HUES48 (cell line): ENCODE results near the gene IFT88.

ENCODE experiments used
- H3K27ac ChIP-seq: one replicate; pipeline ENCODE4 v1.7.0; 2013; ENCODE audit warnings: low read depth, low read length, inconsistent platforms
- H3K27me3 ChIP-seq: 2 replicates; pipeline ENCODE4 v1.6.1; 2013; ENCODE audit warnings: mild to moderate bottlenecking, low read length; ENCODE audit not compliant: control insufficient read depth, insufficient read depth
- H3K36me3 ChIP-seq: 2 replicates; pipeline ENCODE4 v1.6.1; 2013; ENCODE audit warnings: low read length; ENCODE audit not compliant: control insufficient read depth, insufficient read depth
- H3K4me1 ChIP-seq: 2 replicates; pipeline ENCODE4 v1.6.1; 2013; ENCODE audit warnings: mild to moderate bottlenecking, low read length; ENCODE audit not compliant: control insufficient read depth, insufficient read depth
- H3K4me3 ChIP-seq: 2 replicates; pipeline ENCODE4 v1.5.1; 2013; ENCODE audit warnings: mild to moderate bottlenecking, low read depth, low read length
- H3K9ac ChIP-seq: 2 replicates; pipeline ENCODE4 v1.6.1; 2013; ENCODE audit warnings: mild to moderate bottlenecking, low read depth, low read length, moderate library complexity
- H3K9me3 ChIP-seq: 2 replicates; pipeline ENCODE4 v1.6.1; 2013; ENCODE audit warnings: low read length; ENCODE audit not compliant: control insufficient read depth, insufficient read depth

The IFT88 gene, protein sequence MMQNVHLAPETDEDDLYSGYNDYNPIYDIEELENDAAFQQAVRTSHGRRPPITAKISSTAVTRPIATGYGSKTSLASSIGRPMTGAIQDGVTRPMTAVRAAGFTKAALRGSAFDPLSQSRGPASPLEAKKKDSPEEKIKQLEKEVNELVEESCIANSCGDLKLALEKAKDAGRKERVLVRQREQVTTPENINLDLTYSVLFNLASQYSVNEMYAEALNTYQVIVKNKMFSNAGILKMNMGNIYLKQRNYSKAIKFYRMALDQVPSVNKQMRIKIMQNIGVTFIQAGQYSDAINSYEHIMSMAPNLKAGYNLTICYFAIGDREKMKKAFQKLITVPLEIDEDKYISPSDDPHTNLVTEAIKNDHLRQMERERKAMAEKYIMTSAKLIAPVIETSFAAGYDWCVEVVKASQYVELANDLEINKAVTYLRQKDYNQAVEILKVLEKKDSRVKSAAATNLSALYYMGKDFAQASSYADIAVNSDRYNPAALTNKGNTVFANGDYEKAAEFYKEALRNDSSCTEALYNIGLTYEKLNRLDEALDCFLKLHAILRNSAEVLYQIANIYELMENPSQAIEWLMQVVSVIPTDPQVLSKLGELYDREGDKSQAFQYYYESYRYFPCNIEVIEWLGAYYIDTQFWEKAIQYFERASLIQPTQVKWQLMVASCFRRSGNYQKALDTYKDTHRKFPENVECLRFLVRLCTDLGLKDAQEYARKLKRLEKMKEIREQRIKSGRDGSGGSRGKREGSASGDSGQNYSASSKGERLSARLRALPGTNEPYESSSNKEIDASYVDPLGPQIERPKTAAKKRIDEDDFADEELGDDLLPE

DNA sequence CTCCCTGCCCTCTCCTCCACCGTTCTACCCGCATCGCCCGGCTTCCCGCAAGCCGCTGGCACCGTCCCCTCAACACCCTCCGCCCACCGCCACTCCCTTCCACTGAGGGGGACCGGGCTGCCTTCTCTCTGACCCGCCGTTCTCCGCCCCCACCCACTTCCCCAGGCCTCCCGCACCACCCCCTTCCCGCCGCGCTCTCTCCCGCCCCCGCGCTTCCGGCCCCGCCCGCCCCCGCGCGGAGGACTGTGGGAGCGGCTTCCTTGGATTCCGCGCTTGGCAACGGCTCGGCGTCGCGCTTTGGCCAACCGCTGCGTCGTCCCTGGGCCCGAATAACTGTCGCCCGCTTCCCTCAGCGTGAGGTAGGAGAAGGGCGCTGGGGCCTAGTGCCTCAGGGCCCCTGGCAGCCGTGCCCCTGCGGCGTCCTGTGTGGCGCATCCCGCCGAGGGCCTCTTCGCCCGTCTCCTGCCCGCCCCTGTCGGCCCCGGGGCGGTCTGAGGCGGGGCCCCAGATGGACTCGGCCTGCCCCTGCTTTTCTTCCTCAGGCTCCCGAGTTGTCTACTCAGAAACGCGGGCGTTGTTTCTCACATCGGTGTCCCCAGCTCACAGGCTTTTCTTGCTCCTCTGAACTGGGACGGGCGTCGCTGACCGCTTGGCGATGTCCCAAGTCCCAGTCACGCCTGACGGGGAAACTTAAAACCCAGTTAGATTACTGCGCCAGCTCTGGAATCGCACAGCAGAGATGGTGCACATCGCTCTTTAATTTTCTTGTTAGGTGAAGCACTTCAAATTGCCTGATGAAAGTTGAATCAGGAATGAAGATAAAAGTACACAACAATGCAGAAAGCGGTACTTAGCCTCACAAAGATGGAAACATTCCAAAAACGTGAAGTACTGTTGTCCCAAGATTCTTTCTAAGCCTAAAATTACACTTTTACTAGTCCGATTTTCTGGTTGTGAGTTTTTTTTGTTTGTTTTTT lies at the start of gene IFT88:
TSS of gene IFT88 (plus strand) at position 260 of the 977 bp plus-strand sequence. CDS start 7,229 bp downstream, outside the sequence.
- Histone ChIP-seq H3K4me1 (no peaks in the 10 kb centered on the region), H3K27me3 (no peaks in the 10 kb centered on the region), H3K27ac (peak within 1 kb of the TSS; percentile 90), H3K4me3 (peak within 1 kb of the TSS; percentile 92), H3K36me3 (no peaks in the 10 kb centered on the region), H3K9ac (peak within 1 kb of the TSS; percentile 64), H3K9me3 (peaks cover 15% of the 10 kb centered on the region)

DNA sequence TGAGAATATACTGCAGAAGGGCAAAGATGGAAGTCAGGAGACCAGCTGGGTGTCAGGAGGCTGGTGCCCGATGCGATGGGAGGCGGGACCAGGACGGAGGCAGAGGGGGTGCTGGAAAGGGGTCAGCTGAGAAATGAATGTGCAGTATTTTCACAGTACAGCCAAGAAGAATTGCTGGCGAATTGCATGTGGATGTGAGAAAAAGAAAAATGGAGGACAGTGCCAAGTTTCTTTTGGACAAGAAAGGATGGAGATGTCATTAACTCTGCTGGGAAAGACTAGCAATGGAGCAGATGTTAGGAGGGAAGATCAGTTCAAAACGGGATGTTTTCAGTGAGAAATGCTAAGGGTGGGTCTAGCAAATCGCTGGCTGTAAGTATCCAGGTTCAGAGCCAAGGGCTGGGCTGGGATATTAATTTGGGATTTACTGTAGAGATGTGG lies 48.3 kb upstream of the IFT88 start:
- Histone ChIP-seq H3K36me3 (no peaks in the 10 kb centered on the region), H3K27ac (no peak overlapping the region), H3K4me1 (peaks cover 9% of the 10 kb centered on the region; the same call in 1 of the 2 replicates), H3K27me3 (no peaks in the 10 kb centered on the region), H3K9ac (no peak overlapping the region), H3K4me3 (no peak overlapping the region), H3K9me3 (no peaks in the 10 kb centered on the region)

DNA sequence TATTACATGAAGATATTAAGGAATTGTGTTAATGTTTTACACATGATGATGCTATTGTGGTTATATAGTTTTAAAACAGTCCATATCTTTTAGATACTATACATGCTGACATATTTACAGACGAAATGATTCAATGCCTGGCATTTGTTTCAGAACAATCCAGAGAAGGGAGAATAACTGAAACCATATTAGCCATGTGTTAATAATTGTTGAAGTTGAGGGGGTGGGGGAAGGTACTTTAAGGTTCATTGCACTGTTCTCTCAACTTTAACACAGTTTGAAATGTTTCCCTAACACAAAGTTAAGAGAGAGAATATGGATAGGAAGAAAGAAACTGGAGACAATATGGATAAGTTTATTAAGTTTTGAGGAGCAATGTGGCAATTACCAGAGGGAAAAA lies 47.1 kb upstream of the IFT88 start:
- no peak overlapping the region for H3K4me3 ChIP-seq
- H3K9me3 ChIP-seq = no peaks in the 10 kb centered on the region
- no peak overlapping the region for H3K9ac ChIP-seq
- peaks cover 9% of the 10 kb centered on the region; the same call in 1 of the 2 replicates for H3K4me1 ChIP-seq
- no peaks in the 10 kb centered on the region for H3K36me3 ChIP-seq
- no peak overlapping the region for H3K27ac ChIP-seq
- no peaks in the 10 kb centered on the region for H3K27me3 ChIP-seq

DNA sequence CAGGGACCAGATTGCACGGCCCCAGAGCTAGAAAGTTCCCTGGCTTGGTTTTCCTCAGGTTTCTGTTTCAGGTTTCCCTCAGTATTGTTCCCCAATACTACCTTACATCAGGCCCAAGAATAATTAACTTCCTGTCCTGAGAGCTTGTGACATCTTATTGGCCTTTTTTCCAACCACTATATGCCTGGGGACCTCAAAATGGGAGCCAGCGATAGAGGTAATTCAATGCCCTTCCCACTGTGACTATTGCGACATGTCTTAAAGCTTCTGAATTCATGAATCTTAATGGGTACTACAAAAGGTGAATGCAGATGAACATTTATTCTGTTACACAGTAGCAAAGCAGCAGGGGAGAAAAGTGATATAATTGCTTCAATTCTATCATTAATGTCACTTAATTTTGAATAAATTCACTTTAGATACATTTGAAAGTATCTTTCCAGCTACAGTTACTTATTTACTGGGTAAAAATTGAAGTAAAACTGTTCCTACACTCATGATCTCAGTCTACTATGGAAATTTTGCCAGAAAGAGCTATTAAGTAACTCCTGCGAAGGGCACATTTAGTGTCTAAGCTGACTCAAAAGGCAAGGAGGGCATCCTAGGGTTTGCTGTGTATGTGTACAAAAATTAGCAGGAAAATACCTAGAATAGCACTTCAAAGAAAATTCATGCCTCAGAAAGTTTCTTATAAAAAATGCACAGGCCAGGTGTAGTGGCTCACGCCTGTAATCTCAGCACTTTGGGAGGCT lies 45.4 kb upstream of the IFT88 start:
- Histone ChIP-seq H3K36me3 (no peaks in the 10 kb centered on the region), H3K9me3 (no peaks in the 10 kb centered on the region), H3K4me3 (no peak overlapping the region), H3K9ac (no peak overlapping the region), H3K27ac (no peak overlapping the region), H3K27me3 (peaks cover 15% of the 10 kb centered on the region), H3K4me1 (peaks cover 12% of the 10 kb centered on the region)

DNA sequence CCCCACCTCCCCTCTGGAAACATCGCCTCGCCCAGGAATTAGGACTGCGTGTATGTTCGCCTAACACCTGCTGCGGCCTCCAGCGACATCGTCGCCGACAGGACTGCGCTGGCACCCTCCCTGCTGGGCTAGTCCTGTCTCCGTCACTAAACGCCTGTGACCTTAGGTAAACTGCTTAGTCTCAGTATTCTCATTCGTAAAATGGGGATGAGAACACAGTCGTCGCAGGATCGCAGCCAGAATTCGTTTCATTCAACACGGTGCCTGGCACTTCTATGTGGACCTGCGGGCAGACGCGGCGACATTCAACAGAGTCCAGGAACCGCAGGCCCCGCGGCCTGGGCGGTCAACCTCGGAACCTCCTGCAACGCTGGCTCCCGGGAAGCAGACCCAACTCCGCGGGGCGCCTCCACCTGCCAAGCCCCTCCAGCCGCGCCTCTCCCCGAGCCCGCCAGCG lies 41.8 kb upstream of the IFT88 start:
- H3K9ac ChIP-seq = peak overlapping the region; percentile 27; the same call in 1 of the 2 replicates
- H3K4me3 ChIP-seq = peak overlapping the region; percentile 74
- H3K4me1 ChIP-seq = peaks cover 12% of the 10 kb centered on the region
- no peaks in the 10 kb centered on the region for H3K9me3 ChIP-seq
- H3K27me3 ChIP-seq = peaks cover 41% of the 10 kb centered on the region
- no peak overlapping the region for H3K27ac ChIP-seq
- no peaks in the 10 kb centered on the region for H3K36me3 ChIP-seq

DNA sequence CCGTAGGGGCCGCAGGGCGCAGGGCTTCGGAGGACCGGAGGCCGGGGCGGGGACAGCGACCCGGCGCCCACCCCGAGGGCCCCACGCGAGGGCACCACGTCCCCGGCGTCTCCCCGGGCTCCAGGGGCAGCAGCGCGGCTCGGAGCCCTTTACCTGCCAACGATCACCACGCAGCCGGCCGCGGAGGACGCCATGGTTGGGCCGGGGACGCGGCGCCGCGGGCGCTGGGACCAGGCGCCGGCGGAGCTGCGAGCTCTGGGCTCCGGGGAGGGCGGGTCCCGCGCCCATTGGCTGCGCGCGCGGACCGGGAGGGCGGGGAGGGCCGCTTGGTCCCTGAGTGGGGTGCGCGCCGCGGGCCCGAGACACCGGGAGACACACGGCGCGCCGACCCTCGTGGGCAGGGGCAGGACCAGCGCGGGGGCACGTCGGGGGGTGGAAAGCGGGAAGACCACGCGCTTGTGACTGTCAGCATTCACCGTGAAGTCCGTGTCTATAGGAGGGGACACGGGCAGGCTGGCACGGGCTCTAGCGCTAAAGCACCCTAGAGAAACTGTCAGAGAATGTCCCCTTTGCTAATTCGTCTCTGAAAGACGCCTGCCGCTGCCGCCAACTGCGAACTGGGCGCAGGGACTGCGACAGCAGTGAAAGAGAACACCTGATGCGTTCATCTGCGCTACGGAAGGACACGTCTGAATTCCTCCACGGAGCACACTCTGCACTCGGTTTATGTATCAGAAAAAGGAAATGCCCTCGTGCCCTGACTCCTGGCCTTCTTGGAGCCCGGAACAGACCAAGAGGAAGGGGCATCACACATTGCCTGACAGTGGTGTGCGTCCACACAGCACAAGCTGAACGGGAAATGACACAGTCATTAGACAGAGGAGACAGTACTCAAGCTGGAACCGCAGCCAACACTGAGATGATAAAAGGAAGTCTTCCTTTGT lies 41.1 kb upstream of the IFT88 start, which contains the start of gene CRYL1:
TSS of gene CRYL1 (minus strand) at position 257 of the 944 bp plus-strand sequence. CDS start at position 194, 63 bp downstream.
- Histone ChIP-seq H3K9me3 (no peaks in the 10 kb centered on the region), H3K4me3 (peak within 1 kb of the TSS; percentile 74), H3K27me3 (peaks cover 43% of the 10 kb centered on the region), H3K4me1 (peaks cover 12% of the 10 kb centered on the region), H3K36me3 (no peaks in the 10 kb centered on the region), H3K27ac (no peak within 1 kb of the TSS), H3K9ac (peak within 1 kb of the TSS; percentile 27; the same call in 1 of the 2 replicates)

DNA sequence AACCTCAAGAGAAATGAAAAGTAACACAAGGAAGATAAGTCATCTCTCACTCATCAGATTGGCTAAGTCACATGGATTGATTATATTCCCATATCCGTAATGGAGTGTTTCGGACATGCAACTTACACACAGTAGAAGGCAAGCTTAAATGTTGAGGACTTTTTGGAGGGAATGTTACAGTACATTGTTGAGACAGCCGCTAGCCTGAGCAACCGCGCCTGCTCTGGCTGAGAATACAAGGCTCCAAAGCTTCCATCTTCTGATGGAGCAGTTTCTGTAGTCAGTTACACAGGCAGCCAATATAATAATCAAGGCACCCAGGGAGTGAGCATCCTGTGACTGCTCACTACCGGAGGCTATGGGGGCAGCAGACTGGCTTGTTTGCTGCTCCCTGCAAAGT lies 40.3 kb upstream of the IFT88 start:
- Histone ChIP-seq H3K27ac (no peak overlapping the region), H3K36me3 (no peaks in the 10 kb centered on the region), H3K9ac (no peak overlapping the region), H3K27me3 (peaks cover 46% of the 10 kb centered on the region), H3K9me3 (no peaks in the 10 kb centered on the region), H3K4me3 (no peak overlapping the region), H3K4me1 (peaks cover 6% of the 10 kb centered on the region; the same call in 1 of the 2 replicates)

DNA sequence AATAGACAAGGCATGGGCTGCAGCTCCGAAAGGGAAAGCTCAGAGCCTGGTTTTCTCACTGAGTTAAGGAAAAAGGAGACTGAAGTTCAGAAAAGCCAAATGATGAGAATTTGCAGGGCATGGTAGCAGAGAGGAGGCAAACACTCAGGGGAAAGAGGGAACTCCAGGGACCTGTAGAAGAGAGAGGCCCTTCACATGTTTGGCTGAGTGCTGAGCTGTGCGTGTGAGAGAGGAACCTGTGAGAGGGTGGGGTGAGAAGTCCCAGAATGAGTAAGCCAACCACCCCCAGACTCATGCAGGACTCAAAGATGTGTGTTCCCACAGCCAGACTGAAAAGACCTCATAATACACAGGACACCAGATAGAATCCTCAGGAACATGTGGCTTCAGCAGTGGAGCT lies 38.5 kb upstream of the IFT88 start:
- H3K4me3 ChIP-seq = no peak overlapping the region
- no peaks in the 10 kb centered on the region for H3K36me3 ChIP-seq
- H3K27ac ChIP-seq = no peak overlapping the region
- peaks cover 5% of the 10 kb centered on the region; the same call in 1 of the 2 replicates for H3K4me1 ChIP-seq
- peaks cover 5% of the 10 kb centered on the region; the same call in 1 of the 2 replicates for H3K9me3 ChIP-seq
- H3K9ac ChIP-seq = no peak overlapping the region
- peaks cover 62% of the 10 kb centered on the region for H3K27me3 ChIP-seq

DNA sequence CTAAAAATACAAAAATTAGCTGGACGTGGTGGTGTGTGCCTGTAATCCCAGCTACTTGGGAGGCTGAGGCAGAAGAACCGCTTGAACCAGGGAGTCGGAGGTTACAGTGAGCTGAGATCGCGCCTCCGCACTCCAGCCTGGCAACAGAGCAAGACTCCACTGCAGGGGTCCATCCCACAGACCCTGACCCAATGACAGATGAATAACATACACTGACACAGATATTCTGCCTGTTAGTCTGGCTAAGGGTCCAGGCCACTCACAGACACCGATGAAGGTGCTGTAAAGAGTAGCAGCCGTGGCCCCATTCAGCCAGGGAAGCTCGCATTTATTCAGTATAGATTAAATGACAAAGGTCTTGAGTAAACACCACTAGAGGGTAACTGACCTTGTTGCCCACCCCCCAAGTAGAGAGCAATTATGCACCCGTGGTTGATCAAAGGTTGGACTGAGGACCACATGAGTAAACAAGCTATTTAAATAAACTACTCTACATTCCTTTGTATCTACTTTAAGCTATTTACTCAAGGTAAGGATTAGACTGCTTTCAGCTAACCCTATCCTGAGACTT lies 32.8 kb upstream of the IFT88 start:
- Histone ChIP-seq H3K27ac (no peak overlapping the region), H3K36me3 (no peaks in the 10 kb centered on the region), H3K4me1 (no peaks in the 10 kb centered on the region), H3K27me3 (peaks cover 50% of the 10 kb centered on the region), H3K4me3 (no peak overlapping the region), H3K9ac (no peak overlapping the region), H3K9me3 (peaks cover 14% of the 10 kb centered on the region)
